ENCODE data around the gene CTXND1. TPM values are rescaled to one million over a fixed set of nuclear protein-coding genes. Genes with fewer than 3 reads are reported as not detected.
A peak's percentile ranks its signal among the peaks of the same experiment; 100 is the strongest.

The CTXND1 gene
- total RNA-seq, 1 experiment from 2014 or later: not detected

GRCh38 chr15:80283531-80283930, 31.5 kb upstream of the CTXND1 start:
- intact Hi-C loops (cut with micrococcal nuclease): no loop called here
- Mint-ChIP-seq H3K4me3 (ENCODE audit: unreplicated experiment) (no peak overlapping the region), H3K4me1 (ENCODE audit: insufficient read depth, unreplicated experiment) (no peaks in the 10 kb centered on the region), H3K9me3 (ENCODE audit: unreplicated experiment) (no peaks in the 10 kb centered on the region), H3K27ac (ENCODE audit: low read depth, unreplicated experiment) (no peak overlapping the region), H3K27me3 (ENCODE audit: insufficient read depth, unreplicated experiment) (peaks cover 12% of the 10 kb centered on the region), H3K36me3 (ENCODE audit: insufficient read depth, unreplicated experiment) (no peaks in the 10 kb centered on the region)
- POLR2A ChIA-PET: no interaction called here
- BruUV-seq (replicated peaks): no TSS peak
- no peak for DNase-seq (ENCODE audit: unreplicated experiment)
- TF ChIP-seq CTCF (IDR thresholded peaks at IDR 0.05; ENCODE audit: unreplicated experiment): no peak
- CTCF ChIA-PET: interaction anchor here (0.6 kb wide), 1 partner anchor 52 kb away, joined by 4 read pairs; no protein-coding TSS in a partner anchor

GRCh38 chr15:80277147-80277546, 25.1 kb upstream of the CTXND1 start:
- TF ChIP-seq CTCF (IDR thresholded peaks at IDR 0.05; ENCODE audit: unreplicated experiment): no peak
- no TSS peak for BruUV-seq (replicated peaks)
- intact Hi-C loops (cut with micrococcal nuclease): no loop called here
- no peaks in the 10 kb centered on the region for H3K9me3 Mint-ChIP-seq (ENCODE audit: unreplicated experiment)
- H3K36me3 Mint-ChIP-seq (ENCODE audit: insufficient read depth, unreplicated experiment): no peaks in the 10 kb centered on the region
- no peaks in the 10 kb centered on the region for H3K27me3 Mint-ChIP-seq (ENCODE audit: insufficient read depth, unreplicated experiment)
- no peak overlapping the region for H3K27ac Mint-ChIP-seq (ENCODE audit: low read depth, unreplicated experiment)
- no peak overlapping the region for H3K4me3 Mint-ChIP-seq (ENCODE audit: unreplicated experiment)
- DNase-seq (ENCODE audit: unreplicated experiment): no peak
- ChIA-PET CTCF (no interaction called here), POLR2A (no interaction called here)
- H3K4me1 Mint-ChIP-seq (ENCODE audit: insufficient read depth, unreplicated experiment): no peaks in the 10 kb centered on the region

- Mint-ChIP-seq H3K4me1 (ENCODE audit: insufficient read depth, unreplicated experiment) (no peaks in the 10 kb centered on the region), H3K9me3 (ENCODE audit: unreplicated experiment) (no peaks in the 10 kb centered on the region), H3K27me3 (ENCODE audit: insufficient read depth, unreplicated experiment) (peaks cover 11% of the 10 kb centered on the region), H3K27ac (ENCODE audit: low read depth, unreplicated experiment) (no peak overlapping the region), H3K4me3 (ENCODE audit: unreplicated experiment) (no peak overlapping the region), H3K36me3 (ENCODE audit: insufficient read depth, unreplicated experiment) (no peaks in the 10 kb centered on the region)
- DNase-seq (ENCODE audit: unreplicated experiment): peak; percentile 68
- no peak for TF ChIP-seq CTCF (IDR thresholded peaks at IDR 0.05; ENCODE audit: unreplicated experiment)
- intact Hi-C loops (cut with micrococcal nuclease): no loop called here
- BruUV-seq (replicated peaks): no TSS peak
- POLR2A ChIA-PET: interaction anchor here (0.7 to 1.1 kb wide), 2 partner anchors 10 to 34 kb away, joined by 3 read pairs; no protein-coding TSS in a partner anchor
- CTCF ChIA-PET: interaction anchor here (1.9 kb wide), 1 partner anchor 34 kb away, joined by 9 read pairs; no protein-coding TSS in a partner anchor
Measured at GRCh38 chr15:80275961-80276360, 23.9 kb upstream of the CTXND1 start.

- Mint-ChIP-seq H3K27me3 (ENCODE audit: insufficient read depth, unreplicated experiment) (peaks cover 21% of the 10 kb centered on the region), H3K9me3 (ENCODE audit: unreplicated experiment) (no peaks in the 10 kb centered on the region), H3K27ac (ENCODE audit: low read depth, unreplicated experiment) (no peak overlapping the region), H3K36me3 (ENCODE audit: insufficient read depth, unreplicated experiment) (no peaks in the 10 kb centered on the region), H3K4me3 (ENCODE audit: unreplicated experiment) (no peak overlapping the region), H3K4me1 (ENCODE audit: insufficient read depth, unreplicated experiment) (no peaks in the 10 kb centered on the region)
- no peak for DNase-seq (ENCODE audit: unreplicated experiment)
- no TSS peak for BruUV-seq (replicated peaks)
- intact Hi-C loops (cut with micrococcal nuclease): no loop called here
- TF ChIP-seq CTCF (IDR thresholded peaks at IDR 0.05; ENCODE audit: unreplicated experiment): no peak
- ChIA-PET POLR2A (no interaction called here), CTCF (interaction anchor here (1.9 kb wide), 1 partner anchor 35 kb away, joined by 9 read pairs; no protein-coding TSS in a partner anchor)
Measured at GRCh38 chr15:80274996-80275395, 23.0 kb upstream of the CTXND1 start.
